ENCODE data around the gene CDH3. TPM values are rescaled to one million over a fixed set of nuclear protein-coding genes. Genes with fewer than 3 reads are reported as not detected.
A peak's percentile ranks its signal among the peaks of the same experiment; 100 is the strongest.

The CDH3 gene
- total and polyA plus RNA-seq, 4 donors, result 6.4 to 89.4 (median 15.8) TPM

GRCh38 chr16:68636064-68636560 lies 9.0 kb upstream of the CDH3 start:
- no peaks in the 10 kb centered on the region for H3K27me3 ChIP-seq (ENCODE audit: control insufficient read depth in 3 of 3, insufficient read depth in 3 of 3, low read length in 2 of 3)
- ATAC-seq (ENCODE audit: insufficient read depth, low FRiP score) (peak; percentile 67), DNase-seq (no peak)
- no peaks in the 10 kb centered on the region for H3K4me1 ChIP-seq (ENCODE audit: control insufficient read depth in 5 of 5, insufficient read depth in 5 of 5, low read length in 5 of 5)
- H3K9me3 ChIP-seq (ENCODE audit: control insufficient read depth in 4 of 4, insufficient read depth in 3 of 4, low read length in 3 of 4), result no peaks in the 10 kb centered on the region
- no peak overlapping the region for H3K27ac ChIP-seq (ENCODE audit: low read depth in 1 of 2, low read length in 1 of 2)
- no peak overlapping the region for H3K4me3 ChIP-seq
- TF ChIP-seq, protein P1, sequence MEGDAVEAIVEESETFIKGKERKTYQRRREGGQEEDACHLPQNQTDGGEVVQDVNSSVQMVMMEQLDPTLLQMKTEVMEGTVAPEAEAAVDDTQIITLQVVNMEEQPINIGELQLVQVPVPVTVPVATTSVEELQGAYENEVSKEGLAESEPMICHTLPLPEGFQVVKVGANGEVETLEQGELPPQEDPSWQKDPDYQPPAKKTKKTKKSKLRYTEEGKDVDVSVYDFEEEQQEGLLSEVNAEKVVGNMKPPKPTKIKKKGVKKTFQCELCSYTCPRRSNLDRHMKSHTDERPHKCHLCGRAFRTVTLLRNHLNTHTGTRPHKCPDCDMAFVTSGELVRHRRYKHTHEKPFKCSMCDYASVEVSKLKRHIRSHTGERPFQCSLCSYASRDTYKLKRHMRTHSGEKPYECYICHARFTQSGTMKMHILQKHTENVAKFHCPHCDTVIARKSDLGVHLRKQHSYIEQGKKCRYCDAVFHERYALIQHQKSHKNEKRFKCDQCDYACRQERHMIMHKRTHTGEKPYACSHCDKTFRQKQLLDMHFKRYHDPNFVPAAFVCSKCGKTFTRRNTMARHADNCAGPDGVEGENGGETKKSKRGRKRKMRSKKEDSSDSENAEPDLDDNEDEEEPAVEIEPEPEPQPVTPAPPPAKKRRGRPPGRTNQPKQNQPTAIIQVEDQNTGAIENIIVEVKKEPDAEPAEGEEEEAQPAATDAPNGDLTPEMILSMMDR (IDR thresholded peaks at IDR 0.05; ENCODE audit: control extremely low read depth, extremely low read depth), result no peak
- no peak overlapping the region for H3K9ac ChIP-seq (ENCODE audit: insufficient read depth in 1 of 2, low read length in 2 of 2)
- 42 to 65% methylated on average over 12 of the region's 12 CpGs for WGBS, 2 donors
- H3K36me3 ChIP-seq (ENCODE audit: control insufficient read depth in 4 of 4, insufficient read depth in 4 of 4, low read length in 4 of 4), result no peaks in the 10 kb centered on the region

- no peaks in the 10 kb centered on the region for H3K36me3 ChIP-seq (ENCODE audit: control insufficient read depth in 4 of 4, insufficient read depth in 4 of 4, low read length in 4 of 4)
- H3K27me3 ChIP-seq (ENCODE audit: control insufficient read depth in 3 of 3, insufficient read depth in 3 of 3, low read length in 2 of 3), result no peaks in the 10 kb centered on the region
- no peak overlapping the region for H3K9ac ChIP-seq (ENCODE audit: insufficient read depth in 1 of 2, low read length in 2 of 2)
- no peaks in the 10 kb centered on the region for H3K9me3 ChIP-seq (ENCODE audit: control insufficient read depth in 4 of 4, insufficient read depth in 3 of 4, low read length in 3 of 4)
- no peaks in the 10 kb centered on the region for H3K4me1 ChIP-seq (ENCODE audit: control insufficient read depth in 5 of 5, insufficient read depth in 5 of 5, low read length in 5 of 5)
- DNase-seq (no peak), ATAC-seq (ENCODE audit: insufficient read depth, low FRiP score) (no peak)
- TF ChIP-seq, protein P1 (IDR thresholded peaks at IDR 0.05; ENCODE audit: control extremely low read depth, extremely low read depth), result no peak
- WGBS, 2 donors, result 34 to 67% methylated on average over 1 of the region's 1 CpG
- no peak overlapping the region for H3K27ac ChIP-seq (ENCODE audit: low read depth in 1 of 2, low read length in 1 of 2)
- H3K4me3 ChIP-seq, result no peak overlapping the region
Measured at GRCh38 chr16:68636818-68637217, 8.3 kb upstream of the CDH3 start.

- DNase-seq (no peak), ATAC-seq (ENCODE audit: insufficient read depth, low FRiP score) (no peak)
- H3K27ac ChIP-seq (ENCODE audit: low read depth in 1 of 2, low read length in 1 of 2), result no peak overlapping the region
- peaks cover 0 to 18% (median 8%) of the 10 kb centered on the region in 5 donors for H3K4me1 ChIP-seq (ENCODE audit: control insufficient read depth in 5 of 5, insufficient read depth in 5 of 5, low read length in 5 of 5)
- no peak overlapping the region for H3K4me3 ChIP-seq
- H3K36me3 ChIP-seq (ENCODE audit: control insufficient read depth in 4 of 4, insufficient read depth in 4 of 4, low read length in 4 of 4), result no peaks in the 10 kb centered on the region
- H3K27me3 ChIP-seq (ENCODE audit: control insufficient read depth in 3 of 3, insufficient read depth in 3 of 3, low read length in 2 of 3), result peaks cover 0 to 28% (median 27%) of the 10 kb centered on the region in 3 donors
- H3K9ac ChIP-seq (ENCODE audit: insufficient read depth in 1 of 2, low read length in 2 of 2), result no peak overlapping the region
- WGBS, 2 donors, result 79 to 90% methylated on average over 3 of the region's 3 CpGs
- no peaks in the 10 kb centered on the region for H3K9me3 ChIP-seq (ENCODE audit: control insufficient read depth in 4 of 4, insufficient read depth in 3 of 4, low read length in 3 of 4)
- TF ChIP-seq, protein P1 (IDR thresholded peaks at IDR 0.05; ENCODE audit: control extremely low read depth, extremely low read depth), result no peak
Measured at GRCh38 chr16:68640972-68641371, 4.1 kb upstream of the CDH3 start.

DNA sequence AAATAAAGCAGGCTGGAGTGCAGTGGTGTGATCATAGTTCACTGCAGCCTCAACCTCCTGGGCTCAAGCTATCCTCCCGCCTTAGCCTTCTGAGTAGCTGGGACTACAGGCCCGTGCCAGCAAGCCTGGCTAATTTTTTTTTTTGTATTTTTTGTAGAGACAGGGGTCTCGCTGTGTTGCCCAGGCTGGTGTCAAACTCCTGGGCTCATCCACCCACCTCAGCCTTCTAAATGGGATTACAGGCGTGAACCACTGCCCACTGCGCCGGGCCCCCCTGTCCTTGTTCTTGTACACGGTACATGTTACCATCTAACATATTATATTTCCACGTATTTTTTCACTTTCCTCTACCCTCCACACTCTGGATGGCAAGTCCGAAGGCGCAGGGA lies 3.1 kb upstream of the CDH3 start:
- no peak for ATAC-seq (ENCODE audit: insufficient read depth, low FRiP score)
- Histone ChIP-seq H3K9me3 (ENCODE audit: control insufficient read depth in 4 of 4, insufficient read depth in 3 of 4, low read length in 3 of 4) (no peaks in the 10 kb centered on the region), H3K27me3 (ENCODE audit: control insufficient read depth in 3 of 3, insufficient read depth in 3 of 3, low read length in 2 of 3) (peaks cover 0 to 34% (median 34%) of the 10 kb centered on the region in 3 donors), H3K36me3 (ENCODE audit: control insufficient read depth in 4 of 4, insufficient read depth in 4 of 4, low read length in 4 of 4) (no peaks in the 10 kb centered on the region), H3K4me1 (ENCODE audit: control insufficient read depth in 5 of 5, insufficient read depth in 5 of 5, low read length in 5 of 5) (peaks cover 0 to 18% (median 12%) of the 10 kb centered on the region in 5 donors), H3K4me3 (no peak overlapping the region), H3K27ac (ENCODE audit: low read depth in 1 of 2, low read length in 1 of 2) (no peak overlapping the region), H3K9ac (ENCODE audit: insufficient read depth in 1 of 2, low read length in 2 of 2) (no peak overlapping the region)
- no peak for DNase-seq
- WGBS, 2 donors, result 42 to 45% methylated on average over 10 of the region's 10 CpGs
- TF ChIP-seq, protein P1 (IDR thresholded peaks at IDR 0.05; ENCODE audit: control extremely low read depth, extremely low read depth), result no peak
